ENCODE results near the gene SPATA3. TPM values are rescaled to one million over a fixed set of nuclear protein-coding genes. Genes with fewer than 3 reads are reported as not detected.
A peak's percentile ranks its signal among the peaks of the same experiment; 100 is the strongest.

SPATA3 gene
- total and polyA plus RNA-seq, 2 of the 13 experiments (the other 11 are each of a cell fraction or from before 2014, with no cell fraction given) = not detected

GRCh38 chr2:231037731-231038482 is 42.0 kb downstream of the SPATA3 start (continued):
- TF ChIP-seq ZNF24 (IDR thresholded peaks at IDR 0.05) = no peak
- peak; percentile 30 for TF ChIP-seq MED8 (CRISPR knock-in tag; IDR thresholded peaks at IDR 0.05; ENCODE audit: insufficient replicate concordance)
- TF ChIP-seq ZFP37 (CRISPR knock-in tag; IDR thresholded peaks at IDR 0.05; ENCODE audit: borderline replicate concordance) = no peak
- TF ChIP-seq FOSL1 (CRISPR knock-in tag; IDR thresholded peaks at IDR 0.05; ENCODE audit: borderline replicate concordance) = no peak
- no peak for TF ChIP-seq THAP7 (CRISPR knock-in tag; IDR thresholded peaks at IDR 0.05)
- no peak for TF ChIP-seq THYN1 (CRISPR knock-in tag; IDR thresholded peaks at IDR 0.05; ENCODE audit: borderline replicate concordance, low read depth)
- TF ChIP-seq TBX2 (CRISPR knock-in tag; IDR thresholded peaks at IDR 0.05; ENCODE audit: borderline replicate concordance) = no peak
- no peak for TF ChIP-seq ZNF136 (CRISPR knock-in tag; IDR thresholded peaks at IDR 0.05; ENCODE audit: low read depth)
- TF ChIP-seq AGO2 (optimal IDR thresholded peaks at IDR 0.05; ENCODE audit: low read depth, low read length) = peak; percentile 94
- no peak for TF ChIP-seq PCBP2 (optimal IDR thresholded peaks at IDR 0.05; ENCODE audit: low read depth, low read length, poor library complexity, severe bottlenecking)
- TF ChIP-seq TBP (CRISPR knock-in tag; IDR thresholded peaks at IDR 0.05) = no peak
- TF ChIP-seq GATA4 (IDR thresholded peaks at IDR 0.05; ENCODE audit: borderline replicate concordance, low read depth) = no peak
- no peak for TF ChIP-seq ZNF350 (CRISPR knock-in tag; IDR thresholded peaks at IDR 0.05; ENCODE audit: borderline replicate concordance, low read depth)
- no peak for TF ChIP-seq IRX3 (CRISPR knock-in tag; IDR thresholded peaks at IDR 0.05; ENCODE audit: borderline replicate concordance, low read depth)
- no peak for TF ChIP-seq TMF1 (CRISPR knock-in tag; IDR thresholded peaks at IDR 0.05; ENCODE audit: low read depth)
- TF ChIP-seq ZBTB26 (CRISPR knock-in tag; IDR thresholded peaks at IDR 0.05; ENCODE audit: borderline replicate concordance) = no peak
- TF ChIP-seq HMGXB4 (CRISPR knock-in tag; IDR thresholded peaks at IDR 0.05; ENCODE audit: borderline replicate concordance in 1 of 2, low read depth in 1 of 2) = peak in 1 of 2 experiments; percentile 66; a peak in 1 of 4 replicates
- TF ChIP-seq TRIM22 (IDR thresholded peaks at IDR 0.05) = no peak
- TF ChIP-seq U2AF1 (optimal IDR thresholded peaks at IDR 0.05; ENCODE audit: low read depth, low read length) = no peak
- TF ChIP-seq ZBTB2 (CRISPR knock-in tag; IDR thresholded peaks at IDR 0.05; ENCODE audit: low read depth) = no peak
- no peak for TF ChIP-seq ZNF432 (CRISPR knock-in tag; IDR thresholded peaks at IDR 0.05; ENCODE audit: borderline replicate concordance)
